RWPE1 (cell line): ENCODE results near the gene CSNK1A1.

Experiments used
- CTCF ChIA-PET: fragments of 350-600 bp; sonication (Branson Sonifier 250); formaldehyde crosslinking; extraction: SDS; loops from one replicate; lab custom pipeline; 2021; lab: Yijun Ruan, JAX
- POLR2A ChIA-PET: fragments of 400-600 bp; formaldehyde crosslinking; extraction: SDS; loops from one replicate; lab custom pipeline; 2020; ENCODE audit warnings: antibody characterized with exemption; ENCODE audit not compliant: low non-redundant PET; lab: Yijun Ruan, JAX
- DNase-seq: peaks from one replicate; pipeline ENCODE4 v3.0.0; 2012; ENCODE audit warnings: low spot score
- H3K27ac ChIP-seq: fragments of 450-650 bp; 2 replicates; pipeline ENCODE4 v1.5.1; 2017
- TF ChIP-seq, protein P1 (sequence below): fragments of 450-650 bp; conservative IDR thresholded peaks from 2 replicates; pipeline ENCODE4 v1.5.1; 2017; ENCODE audit warnings: low read depth, mild to moderate bottlenecking

CSNK1A1 gene

DNA sequence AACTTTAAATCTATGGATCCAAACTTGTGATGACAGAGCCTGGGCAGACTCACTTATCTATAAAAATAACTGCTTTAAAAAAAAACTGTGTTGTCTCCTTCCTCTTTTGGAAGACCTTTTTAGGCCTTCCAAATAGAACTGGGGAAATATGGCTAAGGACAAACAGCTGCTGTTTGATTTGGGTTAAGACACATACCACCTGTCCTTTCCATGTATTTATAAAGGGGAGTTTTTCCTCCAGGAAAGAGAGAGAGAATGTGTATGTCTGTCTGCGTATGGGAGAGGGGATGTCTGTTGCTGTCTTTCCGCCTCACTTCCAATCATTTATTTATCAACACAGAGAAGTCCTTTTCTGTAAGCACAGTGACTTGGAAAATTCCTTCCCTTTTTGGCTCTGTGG, 32.9 kb upstream of the CSNK1A1 start:
- no peak overlapping the region; the same call in 1 of the 2 replicates for H3K27ac ChIP-seq
- POLR2A ChIA-PET, result no interaction called here
- TF ChIP-seq, protein P1, sequence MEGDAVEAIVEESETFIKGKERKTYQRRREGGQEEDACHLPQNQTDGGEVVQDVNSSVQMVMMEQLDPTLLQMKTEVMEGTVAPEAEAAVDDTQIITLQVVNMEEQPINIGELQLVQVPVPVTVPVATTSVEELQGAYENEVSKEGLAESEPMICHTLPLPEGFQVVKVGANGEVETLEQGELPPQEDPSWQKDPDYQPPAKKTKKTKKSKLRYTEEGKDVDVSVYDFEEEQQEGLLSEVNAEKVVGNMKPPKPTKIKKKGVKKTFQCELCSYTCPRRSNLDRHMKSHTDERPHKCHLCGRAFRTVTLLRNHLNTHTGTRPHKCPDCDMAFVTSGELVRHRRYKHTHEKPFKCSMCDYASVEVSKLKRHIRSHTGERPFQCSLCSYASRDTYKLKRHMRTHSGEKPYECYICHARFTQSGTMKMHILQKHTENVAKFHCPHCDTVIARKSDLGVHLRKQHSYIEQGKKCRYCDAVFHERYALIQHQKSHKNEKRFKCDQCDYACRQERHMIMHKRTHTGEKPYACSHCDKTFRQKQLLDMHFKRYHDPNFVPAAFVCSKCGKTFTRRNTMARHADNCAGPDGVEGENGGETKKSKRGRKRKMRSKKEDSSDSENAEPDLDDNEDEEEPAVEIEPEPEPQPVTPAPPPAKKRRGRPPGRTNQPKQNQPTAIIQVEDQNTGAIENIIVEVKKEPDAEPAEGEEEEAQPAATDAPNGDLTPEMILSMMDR, result no peak
- CTCF ChIA-PET, result interaction anchor here (0.6 to 1.2 kb wide), 4 partner anchors 32 to 216 kb away, joined by 3 to 5 read pairs (median 3); no protein-coding TSS in a partner anchor
- no peak for DNase-seq

DNA sequence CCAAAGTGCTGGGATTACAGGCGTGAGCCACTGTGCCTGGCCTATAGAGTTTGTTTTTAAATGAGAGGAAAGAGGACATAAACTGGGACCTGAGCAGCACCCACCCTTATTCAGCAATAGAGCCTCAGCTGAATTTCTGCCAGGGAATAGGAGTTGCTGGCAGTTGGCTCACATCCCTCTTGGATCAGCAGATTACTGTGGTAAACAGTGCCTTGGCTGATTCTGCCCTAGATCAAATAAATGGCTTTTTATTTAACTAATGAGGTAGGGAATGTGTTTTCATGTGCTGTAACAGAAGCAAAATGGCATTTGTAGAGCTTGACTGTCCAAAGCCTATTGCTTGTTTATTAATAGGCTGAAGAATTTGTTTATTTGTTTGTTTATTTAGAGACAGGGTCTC, 32.2 kb upstream of the CSNK1A1 start:
- no peak for DNase-seq
- CTCF ChIA-PET, result interaction anchor here (0.6 to 1.2 kb wide), 2 partner anchors 14 to 202 kb away, joined by 3 read pairs; no protein-coding TSS in a partner anchor
- TF ChIP-seq, protein P1, result no peak
- H3K27ac ChIP-seq, result peak overlapping the region; percentile 74
- POLR2A ChIA-PET, result no interaction called here

DNA sequence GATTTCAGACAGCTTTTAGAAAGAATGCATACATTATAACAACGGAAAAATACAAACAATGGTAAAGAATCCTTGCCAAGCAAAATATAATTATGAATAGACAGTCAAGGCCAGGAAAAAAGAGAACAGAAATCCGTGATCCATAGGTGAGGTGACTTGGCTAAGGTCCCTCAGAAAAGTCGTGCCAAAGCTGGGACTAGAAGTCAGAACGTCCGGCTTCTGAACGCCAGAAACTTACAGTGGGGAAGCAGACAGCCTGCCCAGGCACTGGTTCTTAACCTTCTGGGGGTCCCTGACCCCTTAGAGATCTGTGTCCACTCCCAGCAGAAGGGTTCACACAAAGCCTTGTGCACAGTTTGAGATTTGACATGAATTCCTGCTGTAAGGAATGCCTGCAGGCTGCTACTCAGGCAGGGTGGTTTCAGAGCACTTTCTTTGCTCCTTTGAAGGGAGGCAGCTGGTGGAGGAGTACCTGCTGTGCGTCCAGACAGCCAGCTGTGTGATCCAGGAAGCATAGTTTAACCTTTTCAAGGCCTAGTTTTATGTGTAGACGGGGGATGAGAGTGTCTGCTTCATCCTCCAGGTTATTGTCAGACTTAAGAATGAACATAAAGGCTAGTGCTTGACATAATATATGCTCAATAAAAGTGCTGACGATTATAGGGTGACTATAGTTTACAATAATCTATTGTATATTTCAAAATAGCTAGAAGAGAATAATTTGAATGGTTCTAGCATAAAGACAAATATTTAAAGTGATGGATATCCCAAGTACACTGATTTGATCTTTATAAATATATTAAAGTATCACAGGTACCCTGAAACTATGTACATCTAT, 30.9 kb upstream of the CSNK1A1 start:
- ChIA-PET CTCF (interaction anchor here (0.6 to 1.7 kb wide), 7 partner anchors 16 to 1212 kb away, joined by 3 to 6 read pairs (median 3); no protein-coding TSS in a partner anchor), POLR2A (interaction anchor here (0.5 to 1.1 kb wide), 2 partner anchors 52 to 115 kb away, joined by 3 to 6 read pairs; no protein-coding TSS in a partner anchor)
- TF ChIP-seq, protein P1, result no peak
- peak overlapping the region; percentile 92 for H3K27ac ChIP-seq
- no peak for DNase-seq

DNA sequence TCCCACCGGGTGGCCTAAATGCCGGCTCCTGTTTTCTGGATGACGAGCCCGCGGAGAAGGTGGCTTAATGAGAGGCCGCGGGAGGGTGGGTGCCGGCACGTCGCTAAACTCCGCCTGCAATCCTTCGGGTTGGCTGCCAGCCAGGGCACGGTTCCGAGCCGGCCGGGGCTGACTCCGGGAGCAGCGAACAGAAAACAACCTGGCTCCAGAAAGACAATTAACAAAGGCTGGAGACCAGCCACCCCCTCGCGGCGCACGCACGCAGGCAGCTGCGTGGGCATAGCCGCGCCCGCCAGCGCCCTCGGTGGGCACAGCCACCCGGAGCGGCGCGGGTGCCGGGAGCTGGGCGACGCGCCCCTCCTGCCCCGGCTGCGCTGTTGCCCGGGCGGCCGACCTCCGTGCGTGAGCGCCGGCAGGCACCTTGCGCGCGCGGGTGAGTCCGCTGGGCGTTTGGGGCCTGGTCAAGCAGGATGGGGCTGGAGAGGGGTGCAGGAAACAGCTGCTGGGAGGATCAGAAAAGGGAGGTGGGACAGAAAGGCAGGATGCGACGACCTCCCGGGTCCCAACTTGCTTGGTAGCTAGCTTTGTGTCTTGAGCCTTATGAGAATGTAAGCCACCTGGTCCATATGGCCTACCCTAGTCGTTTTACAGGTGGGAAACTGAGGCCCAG, 30.1 kb upstream of the CSNK1A1 start, which contains the start of gene ARHGEF37:
Gene ARHGEF37 (plus strand): TSS at position 307 of the 670 bp plus-strand sequence. CDS start 16,272 bp downstream, outside the sequence.
- DNase-seq, result peak; percentile 52
- TF ChIP-seq, protein P1, result no peak
- CTCF ChIA-PET, result interaction anchor here (0.5 to 1.7 kb wide), 8 partner anchors 12 to 1211 kb away, joined by 3 to 6 read pairs (median 3); no protein-coding TSS in a partner anchor
- H3K27ac ChIP-seq, result peak within 1 kb of the TSS; percentile 92
- POLR2A ChIA-PET, result interaction anchor here (1.1 kb wide), 1 partner anchor 53 kb away, joined by 3 read pairs; no protein-coding TSS in a partner anchor

DNA sequence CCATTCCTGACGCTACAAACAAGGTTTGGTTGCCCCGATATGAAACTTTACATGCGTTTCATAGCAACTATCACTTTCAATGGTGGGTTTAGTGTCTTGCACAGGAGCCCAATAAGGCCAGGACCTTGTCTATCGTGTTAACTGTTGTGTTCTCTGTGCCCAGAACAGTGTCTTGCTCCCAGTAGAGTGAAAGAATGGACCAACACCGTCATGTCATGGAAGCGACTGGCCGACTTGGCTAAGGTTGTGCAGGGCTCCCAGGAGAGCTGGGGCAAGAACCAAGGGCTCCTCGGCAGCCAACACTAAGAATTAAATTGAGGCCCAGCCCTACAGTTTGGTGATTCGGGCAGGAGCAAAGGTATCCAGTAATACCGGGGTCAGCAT, 29.6 kb upstream of the CSNK1A1 start:
- ChIA-PET CTCF (interaction anchor here (0.5 to 1.7 kb wide), 5 partner anchors 11 to 272 kb away, joined by 3 to 6 read pairs (median 3); no protein-coding TSS in a partner anchor), POLR2A (no interaction called here)
- TF ChIP-seq, protein P1, result no peak
- no peak for DNase-seq
- H3K27ac ChIP-seq, result peak overlapping the region; percentile 92

DNA sequence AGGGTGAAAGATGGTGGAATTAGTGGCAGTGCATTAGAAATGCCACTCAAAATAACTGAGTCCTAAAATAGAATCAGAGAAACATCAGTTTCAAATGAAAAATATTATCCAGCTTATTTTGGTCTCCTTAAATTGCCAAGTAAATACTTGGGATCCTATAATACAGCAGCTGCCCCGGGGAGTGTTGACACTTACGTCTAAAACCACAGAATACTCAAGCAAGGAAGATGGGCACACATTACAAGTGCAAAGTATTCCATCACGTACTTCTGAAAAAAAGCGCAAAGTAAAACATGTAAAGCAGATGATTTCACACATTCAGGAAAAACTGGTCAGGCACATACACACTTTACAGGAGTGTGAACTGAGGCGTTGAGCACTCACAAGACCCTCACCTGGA, 27.7 kb upstream of the CSNK1A1 start:
- TF ChIP-seq, protein P1, result no peak
- POLR2A ChIA-PET, result no interaction called here
- DNase-seq, result no peak
- CTCF ChIA-PET, result interaction anchor here (0.6 to 0.7 kb wide), 2 partner anchors 122 to 215 kb away, joined by 3 read pairs; no protein-coding TSS in a partner anchor
- H3K27ac ChIP-seq, result no peak overlapping the region
